T1000 (cell line): ENCODE data around the gene RNF150.

Experiments used
- DNase-seq: peaks from one replicate; lab custom pipeline; 2025; ENCODE audit warnings: mixed read lengths; lab: John Stamatoyannopoulos, UW

RNF150 gene

GRCh38 chr4:140924761-140925392 lies 208.4 kb downstream of the RNF150 start:
- DNase-seq = no peak

DNA sequence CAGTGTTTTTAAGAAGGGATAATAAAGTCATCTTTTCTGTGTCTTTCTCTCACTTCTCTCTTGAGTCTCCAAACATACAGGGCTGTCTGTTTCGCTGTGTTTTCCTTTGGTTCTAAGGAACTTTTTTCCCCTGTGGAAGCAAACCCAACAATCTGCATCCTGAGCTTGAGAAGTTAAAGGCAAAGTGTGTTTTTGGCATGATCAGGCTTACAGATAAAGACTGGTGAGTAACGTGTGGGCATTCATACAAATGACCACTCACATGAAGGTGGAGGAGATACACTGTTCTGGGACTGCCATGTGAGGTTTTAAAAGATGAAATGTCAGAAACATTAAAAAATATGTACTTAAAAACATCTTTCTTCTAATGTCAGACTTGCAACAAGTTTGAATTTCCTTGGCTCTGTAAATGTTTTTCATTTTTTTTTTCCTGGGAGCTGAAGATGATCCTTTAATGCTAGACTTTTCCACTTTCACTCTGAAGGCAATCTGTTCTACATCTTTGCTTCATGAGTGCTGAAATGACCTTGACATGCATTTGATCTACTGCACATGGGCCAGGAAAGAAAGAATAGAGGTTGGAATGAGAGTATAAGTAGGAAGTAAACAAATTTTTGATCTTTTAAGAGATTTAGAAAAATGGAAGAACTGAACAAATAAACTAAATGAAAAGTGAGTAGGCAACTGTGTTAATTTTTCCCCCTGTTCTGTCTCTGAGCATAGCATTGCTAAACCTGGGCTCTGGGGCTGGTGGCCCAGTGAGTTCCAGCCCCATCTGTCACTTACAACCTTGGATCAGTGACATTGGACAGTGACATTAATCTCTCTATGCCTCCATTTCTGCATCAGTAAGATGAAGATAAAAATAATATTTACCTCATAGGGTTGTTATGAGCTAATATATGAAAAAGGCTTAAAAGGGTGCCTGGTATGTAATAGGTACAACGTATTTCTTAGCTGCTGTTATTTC lies 226.0 kb downstream of the RNF150 start:
- no peak for DNase-seq

DNA sequence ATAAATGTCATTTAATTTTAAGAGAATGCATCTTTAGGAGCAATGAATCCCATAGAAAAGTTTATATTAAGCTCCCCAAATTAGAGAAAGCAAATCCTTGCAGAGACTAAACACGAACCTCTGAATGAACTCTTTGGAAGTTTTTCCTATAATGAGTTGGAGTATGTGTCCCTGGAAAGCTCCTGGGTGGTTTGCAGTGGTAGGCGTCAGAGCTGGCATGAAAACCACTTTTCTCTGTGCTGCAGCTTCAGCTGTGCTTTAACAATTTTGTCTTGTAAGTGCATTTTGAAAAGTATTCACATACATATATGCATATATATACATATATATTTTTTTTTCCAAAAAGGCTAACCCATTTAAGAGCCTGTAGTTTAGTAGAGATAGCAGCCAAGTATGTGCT lies 228.4 kb downstream of the RNF150 start:
- DNase-seq = no peak

GRCh38 chr4:140903522-140904475 lies 229.5 kb downstream of the RNF150 start:
- DNase-seq = no peak

- no peak for DNase-seq
These were observed 231.4 kb downstream of the RNF150 start for GRCh38 chr4:140901736-140902336.

- no peak for DNase-seq
These were observed 239.3 kb downstream of the RNF150 start for GRCh38 chr4:140893939-140894338.

DNA sequence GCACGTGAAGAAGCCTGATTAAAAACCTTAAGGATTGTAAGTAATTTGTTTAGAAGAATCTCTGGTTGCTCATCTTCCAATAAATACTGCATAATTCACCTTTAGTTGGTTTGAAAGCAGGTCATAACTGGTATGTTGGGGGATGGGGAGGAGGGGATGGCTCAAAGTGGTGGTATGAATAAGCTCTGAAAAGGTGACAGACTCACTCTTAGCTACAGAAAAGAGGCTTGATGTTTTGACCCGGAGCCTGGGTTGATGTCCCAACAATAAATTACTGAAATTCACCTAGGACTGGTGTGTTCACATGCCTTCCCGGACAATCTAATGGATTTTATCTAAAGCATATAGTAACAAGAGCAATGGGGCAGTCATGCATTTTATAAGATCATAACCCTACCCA lies 245.2 kb downstream of the RNF150 start:
- DNase-seq = no peak

GRCh38 chr4:140887467-140887866 lies 245.8 kb downstream of the RNF150 start:
- DNase-seq = no peak

DNA sequence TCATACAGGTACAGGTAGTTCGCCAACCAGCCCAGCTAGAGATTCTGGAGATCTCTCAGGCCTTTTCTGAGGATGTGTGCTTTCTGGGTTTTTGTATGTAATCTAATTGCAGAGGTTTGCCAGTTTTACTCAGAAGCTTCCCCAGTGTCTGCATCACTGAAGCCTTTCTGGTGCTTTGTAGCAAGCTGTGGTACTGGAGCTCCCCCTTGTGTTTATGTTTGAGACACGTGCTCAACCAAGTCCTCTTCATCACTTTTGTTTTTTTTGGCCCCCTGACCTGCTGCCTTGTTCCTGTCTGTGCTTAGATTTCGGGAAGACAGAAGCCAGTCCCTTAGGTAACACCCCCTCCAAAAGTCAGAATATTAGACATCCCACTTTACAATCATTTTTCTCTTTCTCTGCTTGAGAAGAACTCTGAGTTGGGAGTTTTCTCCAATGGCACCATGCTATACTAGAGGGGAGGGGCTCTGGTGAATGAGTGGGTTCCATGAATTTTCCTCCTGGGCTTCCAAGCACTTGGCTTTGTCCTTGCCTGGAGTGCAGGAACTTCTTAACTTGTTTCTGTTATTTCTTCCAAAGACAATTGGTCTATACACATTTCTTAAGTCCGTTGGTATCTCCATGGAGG lies 248.7 kb downstream of the RNF150 start:
- no peak for DNase-seq

DNA sequence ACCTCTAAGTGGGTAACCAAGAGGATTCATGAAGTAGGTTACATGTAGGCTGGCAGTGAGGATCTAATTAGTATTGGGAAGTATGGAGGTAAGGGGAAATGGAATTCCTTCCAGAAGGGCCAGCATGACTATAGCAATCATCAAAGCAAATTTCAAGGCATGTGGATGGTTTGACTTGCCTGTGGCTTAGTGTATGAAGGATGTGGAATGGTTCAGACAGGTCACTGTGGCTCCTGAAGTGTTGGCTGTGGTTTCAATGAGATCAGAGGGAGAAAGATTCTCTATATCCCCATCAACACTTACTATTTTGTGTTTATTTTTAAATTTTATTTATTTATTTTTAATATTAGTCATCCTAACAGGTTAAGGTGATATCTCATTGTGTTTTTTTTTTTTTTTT lies 255.5 kb downstream of the RNF150 start:
- no peak for DNase-seq

DNA sequence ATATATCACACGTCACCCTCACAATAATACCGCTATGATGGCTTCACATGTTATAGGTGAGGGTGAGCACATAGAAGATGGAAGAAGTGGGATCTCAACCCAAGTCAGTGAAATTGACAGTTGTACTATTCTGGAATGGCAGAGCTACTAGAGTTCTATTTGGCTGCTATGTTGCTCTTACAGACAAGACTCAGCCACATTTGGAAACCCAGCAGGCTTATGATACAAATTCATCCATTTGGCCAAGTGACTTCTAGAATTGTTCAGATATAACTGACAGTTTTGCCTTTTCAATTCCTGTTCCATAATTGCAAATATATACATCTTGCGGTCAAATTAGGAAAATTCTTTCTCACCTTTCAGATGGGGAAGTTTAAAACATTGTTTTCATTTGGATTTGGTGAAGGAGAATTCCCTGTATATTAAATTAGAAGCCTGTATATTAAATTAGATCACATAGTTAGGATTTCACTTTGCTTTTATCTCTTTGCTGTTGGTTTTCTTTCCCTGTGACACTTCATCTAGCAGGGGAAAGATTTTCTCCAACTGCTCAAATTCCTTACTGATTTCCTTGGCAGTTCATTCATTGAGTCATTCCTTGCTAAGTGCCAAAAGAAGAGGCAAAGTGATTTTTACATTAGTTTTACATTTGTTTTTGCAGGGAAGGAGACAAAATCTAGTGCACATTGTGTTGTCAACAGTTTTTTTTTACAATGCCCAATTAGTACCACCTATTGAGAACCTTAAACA lies 256.5 kb downstream of the RNF150 start:
- DNase-seq = no peak

GRCh38 chr4:140875746-140876452 lies 257.4 kb downstream of the RNF150 start:
- DNase-seq = no peak

DNA sequence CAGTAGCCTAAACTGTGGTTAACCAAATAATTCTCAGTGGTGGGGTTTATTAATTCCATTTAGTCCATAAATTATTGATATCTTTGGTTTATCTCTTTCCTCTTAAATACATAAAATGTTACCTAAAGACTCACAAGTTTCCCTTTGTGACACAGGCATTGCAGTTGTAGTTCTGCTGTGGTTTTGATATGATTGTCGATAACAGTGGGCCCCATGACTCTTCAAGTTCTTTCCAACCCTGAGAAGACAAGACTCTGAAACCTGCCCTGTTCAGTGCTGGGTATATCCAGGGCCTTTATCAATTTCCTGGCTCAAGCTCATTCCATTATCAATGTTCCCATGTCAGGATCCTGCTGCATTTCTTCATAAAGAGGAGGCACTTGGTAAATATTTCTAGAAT lies 259.2 kb downstream of the RNF150 start:
- no peak for DNase-seq

DNA sequence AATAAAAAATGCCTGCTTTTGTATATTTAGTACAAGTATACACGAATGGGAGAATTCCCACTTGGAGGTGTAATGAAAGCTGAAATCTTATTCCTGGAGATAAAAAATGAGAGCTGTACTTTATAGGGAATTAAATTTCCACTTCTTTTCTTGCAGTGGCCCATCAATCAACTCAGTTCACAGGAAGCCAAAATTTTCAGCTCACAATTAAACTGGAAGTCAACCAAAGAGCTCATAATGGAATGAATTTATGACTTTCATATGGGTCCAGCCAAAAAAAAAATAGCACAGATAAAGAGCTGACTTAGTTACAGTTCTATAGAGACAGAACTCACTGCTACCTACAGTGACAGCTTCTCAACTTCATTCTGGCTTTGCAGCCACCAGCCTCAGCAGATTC lies 261.9 kb downstream of the RNF150 start:
- DNase-seq = no peak

- no peak for DNase-seq
These were observed 262.8 kb downstream of the RNF150 start for GRCh38 chr4:140870427-140870826.

DNA sequence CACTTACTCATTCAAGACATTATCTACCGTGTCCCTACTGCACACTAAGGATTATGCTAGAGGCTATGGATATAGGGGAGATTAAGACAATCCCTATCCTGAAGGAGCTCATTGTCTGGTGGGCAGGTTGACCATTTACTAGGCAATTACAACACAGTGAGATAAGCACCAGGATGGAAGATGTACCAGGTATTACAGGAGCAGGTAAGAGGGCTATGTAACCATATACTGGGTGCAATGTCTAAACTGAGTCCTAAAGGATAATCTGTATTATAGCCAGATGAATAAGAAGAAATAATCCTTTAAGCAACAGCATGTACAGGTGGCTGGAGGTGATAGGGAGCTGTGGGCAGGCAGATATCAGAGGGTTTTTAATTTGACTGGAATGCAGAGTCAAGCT lies 263.8 kb downstream of the RNF150 start:
- DNase-seq = no peak

- no peak for DNase-seq
These were observed 265.9 kb downstream of the RNF150 start for GRCh38 chr4:140867356-140867755.

DNA sequence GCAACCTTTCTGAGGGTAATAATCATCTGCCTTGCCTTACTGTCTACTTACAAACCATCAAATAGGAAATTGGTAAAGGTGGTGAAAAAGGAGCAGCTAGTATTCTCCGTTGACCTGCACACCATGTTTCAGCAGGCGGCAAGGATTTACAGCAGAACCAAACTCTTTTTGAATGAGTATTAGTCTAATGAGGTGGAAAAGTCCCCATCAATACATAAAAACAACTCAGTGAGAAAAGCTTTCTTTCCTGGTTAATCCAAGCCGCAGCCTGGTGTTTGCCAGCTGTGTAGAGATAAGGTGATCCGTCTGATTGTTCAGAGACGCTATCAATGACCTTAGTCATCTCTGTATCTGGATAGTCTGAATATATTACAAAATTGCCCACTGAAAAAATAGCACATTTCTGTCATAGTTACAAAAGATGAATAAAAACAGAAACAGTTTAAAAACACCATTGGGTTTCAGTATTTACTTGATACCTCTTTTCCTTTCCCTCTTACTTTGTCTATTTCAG lies 266.7 kb downstream of the RNF150 start:
- DNase-seq = no peak
